GM12875 (cell line): ENCODE measurements around the gene TAF1B.

ENCODE experiments used
- H3K4me3 ChIP-seq: one replicate; pipeline ENCODE4 v1.5.1; 2011; ENCODE audit warnings: low read depth, low read length, control low read depth
- CTCF ChIP-seq: IDR thresholded peaks from 2 replicates; pipeline ENCODE4 v1.5.1; 2011; ENCODE audit warnings: low read depth, mild to moderate bottlenecking, control low read depth, inconsistent platforms, low read length, moderate library complexity, borderline replicate concordance; ENCODE audit not compliant: insufficient read depth

Gene TAF1B

GRCh38 chr2:9965119-9965822 lies 122.0 kb downstream of the TAF1B start:
- TF ChIP-seq CTCF: no peak
- no peak overlapping the region for H3K4me3 ChIP-seq

- no peak overlapping the region for H3K4me3 ChIP-seq
- TF ChIP-seq CTCF: no peak
Measured at GRCh38 chr2:9966491-9967022, 123.3 kb downstream of the TAF1B start.

GRCh38 chr2:9967053-9967775 lies 123.9 kb downstream of the TAF1B start:
- H3K4me3 ChIP-seq: no peak overlapping the region
- TF ChIP-seq CTCF: no peak

GRCh38 chr2:9968553-9969497 lies 125.6 kb downstream of the TAF1B start:
- no peak overlapping the region for H3K4me3 ChIP-seq
- no peak for TF ChIP-seq CTCF

GRCh38 chr2:9970200-9971044 lies 127.1 kb downstream of the TAF1B start:
- TF ChIP-seq CTCF: no peak
- no peak overlapping the region for H3K4me3 ChIP-seq
